Neural cell (in vitro differentiated cells): ENCODE data around the gene KCNT1. TPM values are rescaled to one million over a fixed set of nuclear protein-coding genes. Genes with fewer than 3 reads are reported as not detected.

ENCODE experiments used
- H2AFZ ChIP-seq: fragments of 200-600, 300-800 bp; sonication (generic), shearing (Covaris generic); 2 replicates; pipeline ENCODE4 v1.6.0; 2014; ENCODE audit warnings: low read depth, mild to moderate bottlenecking, antibody characterized with exemption, low read length, moderate library complexity
- H3F3A ChIP-seq: fragments of 200-600 bp; shearing (Covaris generic); 2 replicates; pipeline ENCODE4 v1.6.1; 2016; ENCODE audit warnings: mild to moderate bottlenecking, moderate library complexity, mixed read lengths, antibody characterized with exemption, low read length; ENCODE audit not compliant: insufficient read depth, poor library complexity, severe bottlenecking
- H3K27ac ChIP-seq: fragments of 200-600, 300-800 bp; sonication (generic), shearing (Covaris generic); 2 replicates; pipeline ENCODE4 v1.5.1; 2014; ENCODE audit warnings: mild to moderate bottlenecking, low read length, moderate library complexity
- H3K27me3 ChIP-seq: fragments of 300-800, 200-600 bp; sonication (generic), shearing (Covaris generic); 2 replicates; pipeline ENCODE4 v1.6.0; 2014; ENCODE audit warnings: mild to moderate bottlenecking, low read depth, low read length, moderate library complexity; ENCODE audit not compliant: insufficient read depth
- H3K36me3 ChIP-seq: fragments of 300-800, 200-600 bp; sonication (generic), shearing (Covaris generic); 2 replicates; pipeline ENCODE4 v1.5.1; 2014; ENCODE audit warnings: mild to moderate bottlenecking, antibody characterized with exemption, low read length, moderate library complexity; ENCODE audit not compliant: insufficient read depth
- H3K4me2 ChIP-seq: fragments of 300-800, 200-600 bp; sonication (generic), shearing (Covaris generic); 2 replicates; pipeline ENCODE4 v1.6.0; 2014; ENCODE audit warnings: mild to moderate bottlenecking, low read length
- H3K4me3 ChIP-seq: fragments of 300-800, 200-600 bp; sonication (generic), shearing (Covaris generic); 2 replicates; pipeline ENCODE4 v1.5.1; 2014; ENCODE audit warnings: mild to moderate bottlenecking, low read length, moderate library complexity
- H3K79me2 ChIP-seq: fragments of 200-600 bp; shearing (Covaris generic); replicated peaks from 2 replicates; pipeline ENCODE4 v1.6.0; 2014; ENCODE audit warnings: mild to moderate bottlenecking, low read length, moderate library complexity; ENCODE audit not compliant: insufficient read depth
- H3K9ac ChIP-seq: fragments of 300-800, 200-600 bp; sonication (generic), shearing (Covaris generic); 2 replicates; pipeline ENCODE4 v1.6.1; 2016; ENCODE audit warnings: mild to moderate bottlenecking, low read length, mixed read lengths
- H3K9me2 ChIP-seq: fragments of 200-600 bp; shearing (Covaris generic); 2 replicates; pipeline ENCODE4 v1.6.1; 2016; ENCODE audit warnings: mild to moderate bottlenecking, low read length, mixed read lengths; ENCODE audit not compliant: insufficient read depth
- H3K9me3 ChIP-seq: fragments of 200-600, 300-800 bp; sonication (generic), shearing (Covaris generic); 2 replicates; pipeline ENCODE4 v1.6.1; 2016; ENCODE audit warnings: mild to moderate bottlenecking, mixed run types, low read length, moderate library complexity, mixed read lengths
- H4K20me1 ChIP-seq: fragments of 200-600 bp; shearing (Covaris generic); 2 replicates; pipeline ENCODE4 v1.6.1; 2016; ENCODE audit warnings: mild to moderate bottlenecking, mixed run types; ENCODE audit not compliant: insufficient read depth
- EP300 ChIP-seq: fragments of 450-650 bp; conservative IDR thresholded peaks from 2 replicates; pipeline ENCODE4 v1.6.1; 2014; ENCODE audit warnings: antibody characterized with exemption, mild to moderate bottlenecking, moderate library complexity; ENCODE audit not compliant: poor library complexity, severe bottlenecking
- EZH2 ChIP-seq: fragments of 200-600, 300-800 bp; shearing (Covaris generic), sonication (generic); IDR thresholded peaks from 2 replicates; pipeline ENCODE4 v1.6.1; 2014; ENCODE audit warnings: antibody characterized with exemption, low read length, borderline replicate concordance, mild to moderate bottlenecking; ENCODE audit not compliant: insufficient read depth, poor library complexity, severe bottlenecking
- MXI1 ChIP-seq: fragments of 450-650 bp; conservative IDR thresholded peaks from 2 replicates; pipeline ENCODE4 v1.6.1; 2014; ENCODE audit warnings: antibody characterized with exemption, mild to moderate bottlenecking; ENCODE audit not compliant: poor library complexity, severe bottlenecking
- POLR2AphosphoS5 ChIP-seq: IDR thresholded peaks from 2 replicates; pipeline ENCODE4 v1.6.1; 2012
- RAD21 ChIP-seq: fragments of 450-650 bp; conservative IDR thresholded peaks from 2 replicates; pipeline ENCODE4 v1.6.1; 2014; ENCODE audit warnings: antibody characterized with exemption, mild to moderate bottlenecking, moderate library complexity
- SMC3 ChIP-seq: fragments of 450-650 bp; conservative IDR thresholded peaks from 2 replicates; pipeline ENCODE4 v1.6.1; 2014; ENCODE audit warnings: antibody characterized with exemption, mild to moderate bottlenecking, moderate library complexity; ENCODE audit not compliant: poor library complexity
- TAF1 ChIP-seq: IDR thresholded peaks from 2 replicates; pipeline ENCODE4 v1.6.1; 2012; ENCODE audit warnings: low read depth
- polyA plus RNA-seq: library from polyadenylated mRNA; depleted of rRNA; stranded (reverse); fragments of >200 nt; gene quantifications from 2 replicates; pipeline ENCODE4 v1.2.3, GENCODE V29; 2014
- TF ChIP-seq, protein P1 (sequence below): fragments of 450-650 bp; IDR thresholded peaks from 2 replicates; pipeline ENCODE4 v1.5.1; 2014; ENCODE audit warnings: antibody characterized with exemption, mild to moderate bottlenecking, moderate library complexity; ENCODE audit not compliant: poor library complexity, severe bottlenecking
- TF ChIP-seq, protein P2 (sequence below): IDR thresholded peaks from 2 replicates; pipeline ENCODE4 v1.6.1; 2012; ENCODE audit warnings: borderline replicate concordance

The KCNT1 gene
- polyA plus RNA-seq, 1 donor from 2014 or later: 0.67 TPM

GRCh38 chr9:135724186-135724787 is 22.3 kb downstream of the KCNT1 start:
- no peaks in the 10 kb centered on the region for H4K20me1 ChIP-seq
- H3K9me3 ChIP-seq: no peaks in the 10 kb centered on the region

GRCh38 chr9:135726138-135726853 is 24.3 kb downstream of the KCNT1 start:
- Histone ChIP-seq H3K27me3 (no peaks in the 10 kb centered on the region), H3K4me3 (no peak overlapping the region), H3K4me2 (no peak overlapping the region), H2AFZ (no peak overlapping the region), H3K9ac (no peak overlapping the region), H4K20me1 (no peaks in the 10 kb centered on the region), H3K9me2 (no peaks in the 10 kb centered on the region), H3K79me2 (no peaks in the 10 kb centered on the region), H3K27ac (no peak overlapping the region), H3K36me3 (no peaks in the 10 kb centered on the region), H3F3A (no peaks in the 10 kb centered on the region), H3K9me3 (no peaks in the 10 kb centered on the region)
- TF ChIP-seq MXI1: no peak
- TF ChIP-seq SMC3: no peak
- TF ChIP-seq, protein P1, sequence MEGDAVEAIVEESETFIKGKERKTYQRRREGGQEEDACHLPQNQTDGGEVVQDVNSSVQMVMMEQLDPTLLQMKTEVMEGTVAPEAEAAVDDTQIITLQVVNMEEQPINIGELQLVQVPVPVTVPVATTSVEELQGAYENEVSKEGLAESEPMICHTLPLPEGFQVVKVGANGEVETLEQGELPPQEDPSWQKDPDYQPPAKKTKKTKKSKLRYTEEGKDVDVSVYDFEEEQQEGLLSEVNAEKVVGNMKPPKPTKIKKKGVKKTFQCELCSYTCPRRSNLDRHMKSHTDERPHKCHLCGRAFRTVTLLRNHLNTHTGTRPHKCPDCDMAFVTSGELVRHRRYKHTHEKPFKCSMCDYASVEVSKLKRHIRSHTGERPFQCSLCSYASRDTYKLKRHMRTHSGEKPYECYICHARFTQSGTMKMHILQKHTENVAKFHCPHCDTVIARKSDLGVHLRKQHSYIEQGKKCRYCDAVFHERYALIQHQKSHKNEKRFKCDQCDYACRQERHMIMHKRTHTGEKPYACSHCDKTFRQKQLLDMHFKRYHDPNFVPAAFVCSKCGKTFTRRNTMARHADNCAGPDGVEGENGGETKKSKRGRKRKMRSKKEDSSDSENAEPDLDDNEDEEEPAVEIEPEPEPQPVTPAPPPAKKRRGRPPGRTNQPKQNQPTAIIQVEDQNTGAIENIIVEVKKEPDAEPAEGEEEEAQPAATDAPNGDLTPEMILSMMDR: no peak
- TF ChIP-seq, protein P2, sequence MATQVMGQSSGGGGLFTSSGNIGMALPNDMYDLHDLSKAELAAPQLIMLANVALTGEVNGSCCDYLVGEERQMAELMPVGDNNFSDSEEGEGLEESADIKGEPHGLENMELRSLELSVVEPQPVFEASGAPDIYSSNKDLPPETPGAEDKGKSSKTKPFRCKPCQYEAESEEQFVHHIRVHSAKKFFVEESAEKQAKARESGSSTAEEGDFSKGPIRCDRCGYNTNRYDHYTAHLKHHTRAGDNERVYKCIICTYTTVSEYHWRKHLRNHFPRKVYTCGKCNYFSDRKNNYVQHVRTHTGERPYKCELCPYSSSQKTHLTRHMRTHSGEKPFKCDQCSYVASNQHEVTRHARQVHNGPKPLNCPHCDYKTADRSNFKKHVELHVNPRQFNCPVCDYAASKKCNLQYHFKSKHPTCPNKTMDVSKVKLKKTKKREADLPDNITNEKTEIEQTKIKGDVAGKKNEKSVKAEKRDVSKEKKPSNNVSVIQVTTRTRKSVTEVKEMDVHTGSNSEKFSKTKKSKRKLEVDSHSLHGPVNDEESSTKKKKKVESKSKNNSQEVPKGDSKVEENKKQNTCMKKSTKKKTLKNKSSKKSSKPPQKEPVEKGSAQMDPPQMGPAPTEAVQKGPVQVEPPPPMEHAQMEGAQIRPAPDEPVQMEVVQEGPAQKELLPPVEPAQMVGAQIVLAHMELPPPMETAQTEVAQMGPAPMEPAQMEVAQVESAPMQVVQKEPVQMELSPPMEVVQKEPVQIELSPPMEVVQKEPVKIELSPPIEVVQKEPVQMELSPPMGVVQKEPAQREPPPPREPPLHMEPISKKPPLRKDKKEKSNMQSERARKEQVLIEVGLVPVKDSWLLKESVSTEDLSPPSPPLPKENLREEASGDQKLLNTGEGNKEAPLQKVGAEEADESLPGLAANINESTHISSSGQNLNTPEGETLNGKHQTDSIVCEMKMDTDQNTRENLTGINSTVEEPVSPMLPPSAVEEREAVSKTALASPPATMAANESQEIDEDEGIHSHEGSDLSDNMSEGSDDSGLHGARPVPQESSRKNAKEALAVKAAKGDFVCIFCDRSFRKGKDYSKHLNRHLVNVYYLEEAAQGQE: no peak
- TF ChIP-seq POLR2AphosphoS5: no peak
- TF ChIP-seq TAF1: no peak
- no peak for TF ChIP-seq RAD21
- TF ChIP-seq EP300: no peak
- TF ChIP-seq EZH2: no peak

More at GRCh38 chr9:135724186-135724787, 22.3 kb downstream of the KCNT1 start:
- Histone ChIP-seq H3K36me3 (no peaks in the 10 kb centered on the region), H3K27me3 (no peaks in the 10 kb centered on the region), H3K27ac (no peak overlapping the region), H2AFZ (no peak overlapping the region), H3F3A (no peaks in the 10 kb centered on the region), H3K9ac (no peak overlapping the region), H3K4me2 (no peak overlapping the region), H3K4me3 (no peak overlapping the region), H3K9me2 (no peaks in the 10 kb centered on the region), H3K79me2 (no peaks in the 10 kb centered on the region)
- TF ChIP-seq, protein P2: no peak
- TF ChIP-seq EP300 (no peak), RAD21 (no peak), EZH2 (no peak), MXI1 (no peak), POLR2AphosphoS5 (no peak), SMC3 (no peak), TAF1 (no peak)
- TF ChIP-seq, protein P1: no peak
